Activated T-cell treated with anti-CD3 and anti-CD28 coated beads for 24 hours (primary cell): ENCODE data around the gene LNX1.

Experiments
- DNase-seq: peaks from one replicate; pipeline ENCODE4 v3.0.0-alpha.2; 2020; ENCODE audit warnings: low read depth

The LNX1 gene

GRCh38 chr4:53598901-53599300, 7.6 kb upstream of the LNX1 start:
- DNase-seq, result no peak

DNA sequence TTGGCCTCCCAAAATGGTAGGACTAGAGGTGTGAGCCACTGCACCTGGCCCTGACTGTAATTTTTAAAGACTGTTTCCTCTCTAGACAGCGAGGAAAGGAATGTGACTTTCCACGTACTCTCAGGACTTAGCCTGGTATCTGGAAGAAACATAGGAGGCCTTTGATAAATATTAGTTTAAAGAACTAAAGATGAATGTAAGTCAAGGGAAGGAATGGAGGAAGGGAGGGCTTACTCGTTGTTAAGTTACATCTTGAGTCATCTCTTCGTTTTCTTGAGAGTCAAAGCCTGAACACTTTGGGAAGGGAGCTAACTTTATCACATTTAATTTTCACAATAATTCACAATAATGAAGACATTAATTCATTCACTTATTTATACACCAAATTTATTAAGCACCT, 7.2 kb upstream of the LNX1 start:
- DNase-seq, result no peak

- DNase-seq, result no peak
These were observed 5.6 kb upstream of the LNX1 start for GRCh38 chr4:53596901-53597300.

DNA sequence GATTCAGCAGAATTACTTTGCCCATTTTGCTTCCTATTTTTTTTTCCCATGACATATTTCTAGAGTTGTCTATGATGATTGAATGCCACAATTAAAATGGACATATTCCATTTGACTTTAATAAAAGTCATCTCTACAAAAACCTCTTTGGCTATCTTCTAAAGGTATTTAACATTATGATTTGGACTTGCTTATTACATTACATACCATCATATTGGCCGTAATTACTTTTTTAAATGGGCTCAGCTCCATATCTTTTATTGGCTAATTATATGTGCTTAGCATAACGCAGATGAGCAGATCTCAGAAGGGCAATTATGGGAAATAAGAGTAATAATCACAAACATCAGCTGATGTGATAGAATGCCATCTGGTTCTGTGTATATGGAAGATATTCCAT, 4.5 kb upstream of the LNX1 start:
- DNase-seq, result no peak

DNA sequence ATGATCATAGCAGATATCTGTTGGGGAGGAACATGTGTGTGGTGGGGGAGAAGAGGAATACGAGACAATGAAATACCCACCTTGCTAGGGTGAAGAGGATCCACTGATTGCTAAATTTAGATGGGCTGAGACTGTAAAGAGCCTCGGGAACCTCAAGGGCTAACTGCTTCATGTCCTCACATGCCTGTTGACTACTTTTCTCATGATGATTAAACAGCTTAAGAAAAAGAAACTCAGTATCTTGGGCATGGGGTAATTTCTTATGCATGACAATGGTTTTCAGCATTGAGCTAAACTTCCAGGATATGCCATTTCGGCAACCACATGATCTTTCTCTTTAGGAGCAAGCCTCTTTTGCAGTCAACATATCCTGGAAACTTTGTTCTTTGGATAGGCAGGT, 3.9 kb upstream of the LNX1 start:
- no peak for DNase-seq

DNA sequence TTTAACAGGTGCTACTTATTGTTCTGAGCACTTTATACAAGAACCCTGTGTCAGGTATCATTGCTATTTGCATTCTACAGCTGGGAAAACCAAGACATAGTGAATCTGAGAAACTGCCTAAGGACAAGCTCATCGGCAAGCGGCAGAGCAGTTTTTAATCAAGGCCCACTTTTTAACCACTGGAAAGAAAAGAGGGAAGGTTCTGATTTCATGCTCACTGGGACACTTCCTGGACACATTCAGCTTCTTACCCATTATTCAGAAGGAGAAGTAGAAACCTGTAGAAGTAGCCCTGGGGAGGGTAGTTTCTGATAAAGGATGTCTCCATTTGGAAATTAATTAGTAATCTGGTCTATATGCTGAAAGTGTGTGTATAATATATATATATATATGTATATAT, 2.5 kb upstream of the LNX1 start:
- no peak for DNase-seq

- DNase-seq, result no peak
These were observed 1.6 kb upstream of the LNX1 start for GRCh38 chr4:53592686-53593501.

DNA sequence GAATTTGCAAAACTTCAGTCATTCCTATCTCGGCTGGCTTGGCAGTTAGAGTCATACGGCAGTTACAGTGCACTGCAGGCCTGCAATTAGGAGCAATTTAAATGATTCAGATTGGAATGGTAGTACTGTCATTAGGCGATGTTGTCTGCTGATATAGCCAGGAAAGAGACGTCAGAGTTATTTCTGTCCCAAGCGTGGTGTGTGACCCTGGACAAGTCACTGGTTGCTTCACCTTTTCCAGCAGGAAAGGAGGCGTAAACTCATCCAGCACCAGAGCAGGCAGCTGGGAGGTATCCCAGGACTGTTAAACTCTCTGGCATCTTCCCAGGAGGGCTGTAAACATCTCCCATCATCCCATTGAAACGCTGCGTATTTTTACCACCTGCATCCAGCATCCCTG, 836 bp upstream of the LNX1 start:
- DNase-seq, result no peak

- DNase-seq, result no peak
These were observed 1.1 kb downstream of the LNX1 start for GRCh38 chr4:53590187-53590586.

- no peak for DNase-seq
These were observed 1.8 kb downstream of the LNX1 start for GRCh38 chr4:53589511-53589910.

- no peak for DNase-seq
These were observed 4.2 kb downstream of the LNX1 start for GRCh38 chr4:53587135-53587534.

GRCh38 chr4:53586121-53586816, 5.0 kb downstream of the LNX1 start:
- DNase-seq, result no peak

- DNase-seq, result no peak
These were observed 6.6 kb downstream of the LNX1 start for GRCh38 chr4:53584658-53585057.

- no peak for DNase-seq
These were observed 7.8 kb downstream of the LNX1 start for GRCh38 chr4:53583513-53583912.

- DNase-seq, result no peak
These were observed 9.1 kb downstream of the LNX1 start for GRCh38 chr4:53582194-53582593.

- DNase-seq, result no peak
These were observed 11.0 kb downstream of the LNX1 start for GRCh38 chr4:53580274-53580673.

DNA sequence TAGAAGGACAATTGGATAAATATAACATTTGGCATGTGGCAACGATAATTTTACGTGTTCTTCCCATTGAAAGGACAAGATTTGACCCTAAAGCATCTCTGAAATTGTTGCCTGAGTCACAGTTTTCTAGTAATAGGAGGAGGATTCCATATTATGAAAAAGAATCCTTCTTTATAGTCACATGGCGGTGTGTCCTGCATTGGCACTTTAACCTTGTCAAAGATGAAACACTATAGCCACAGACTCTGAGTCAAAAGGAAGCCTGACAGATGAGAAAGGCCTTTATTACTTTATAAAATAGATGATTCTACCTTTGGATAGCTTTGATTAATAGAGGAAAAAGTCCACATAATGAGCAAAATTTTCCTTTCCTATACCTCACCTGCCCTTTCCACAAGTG, 11.5 kb downstream of the LNX1 start:
- no peak for DNase-seq

GRCh38 chr4:53576676-53577372, 14.5 kb downstream of the LNX1 start:
- no peak for DNase-seq

DNA sequence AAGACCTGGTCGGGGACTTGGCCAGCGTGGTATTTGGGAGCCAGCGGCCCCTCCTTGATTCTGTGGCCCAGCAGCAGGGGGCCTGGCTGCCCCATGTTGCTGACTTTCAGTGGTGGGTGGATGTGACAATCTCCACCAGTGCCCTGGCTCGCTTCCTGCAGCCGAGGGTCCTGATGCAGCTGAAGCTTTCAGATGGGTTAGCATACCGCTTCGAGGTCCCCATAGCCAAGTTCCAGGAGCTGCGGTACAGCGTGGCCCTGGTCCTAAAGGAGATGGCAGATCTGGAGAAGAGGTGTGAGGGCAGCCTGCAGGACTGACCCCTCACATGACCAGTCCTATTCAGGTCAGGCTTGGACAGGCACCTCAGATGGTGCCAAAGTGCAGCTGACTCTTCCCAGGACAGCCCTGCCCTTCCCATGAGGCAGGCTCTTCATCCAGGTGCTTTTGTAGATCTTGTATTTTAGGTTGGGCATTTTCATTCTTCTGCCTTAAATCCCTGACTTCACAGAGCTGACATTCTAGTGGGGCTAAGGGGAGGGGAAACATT, 15.1 kb downstream of the LNX1 start:
- DNase-seq, result no peak

- DNase-seq, result no peak
These were observed 15.7 kb downstream of the LNX1 start for GRCh38 chr4:53575552-53575951.

GRCh38 chr4:53574528-53574927, 16.8 kb downstream of the LNX1 start:
- no peak for DNase-seq

GRCh38 chr4:53573696-53574095, 17.6 kb downstream of the LNX1 start:
- no peak for DNase-seq

GRCh38 chr4:53572600-53572994, 18.7 kb downstream of the LNX1 start:
- no peak for DNase-seq
